ENCODE measurements around the gene NKX6-2.

Gene NKX6-2

GRCh38 chr10:132748545-132749370 lies 37.2 kb downstream of the NKX6-2 start:
- no peaks in the 10 kb centered on the region for H3K4me1 ChIP-seq (ENCODE audit: insufficient read depth, low read length, severe bottlenecking)
- no peaks in the 10 kb centered on the region; the same call in 1 of the 2 replicates for H3K27me3 ChIP-seq (ENCODE audit: insufficient read depth, low read length)
- H2AFZ ChIP-seq (ENCODE audit: low read length) = no peak overlapping the region
- H3K9ac ChIP-seq (ENCODE audit: low read length) = no peak overlapping the region
- H3K4me3 ChIP-seq (ENCODE audit: low read depth, low read length, poor library complexity, severe bottlenecking) = no peak overlapping the region
- H3K9me2 ChIP-seq (ENCODE audit: low read depth, low read length) = no peaks in the 10 kb centered on the region
- no peaks in the 10 kb centered on the region for H3F3A ChIP-seq (ENCODE audit: insufficient read depth, low read length)
- H3K27ac ChIP-seq (ENCODE audit: low read depth, low read length, poor library complexity, severe bottlenecking) = no peak overlapping the region
- H3K9me3 ChIP-seq (ENCODE audit: low read length) = no peaks in the 10 kb centered on the region
- H4K20me1 ChIP-seq (ENCODE audit: insufficient read depth, low read length) = no peaks in the 10 kb centered on the region
- no peaks in the 10 kb centered on the region for H3K36me3 ChIP-seq (ENCODE audit: insufficient read depth, low read length)
- no peak overlapping the region for H3K4me2 ChIP-seq (ENCODE audit: low read length)
- TF ChIP-seq, protein P1, sequence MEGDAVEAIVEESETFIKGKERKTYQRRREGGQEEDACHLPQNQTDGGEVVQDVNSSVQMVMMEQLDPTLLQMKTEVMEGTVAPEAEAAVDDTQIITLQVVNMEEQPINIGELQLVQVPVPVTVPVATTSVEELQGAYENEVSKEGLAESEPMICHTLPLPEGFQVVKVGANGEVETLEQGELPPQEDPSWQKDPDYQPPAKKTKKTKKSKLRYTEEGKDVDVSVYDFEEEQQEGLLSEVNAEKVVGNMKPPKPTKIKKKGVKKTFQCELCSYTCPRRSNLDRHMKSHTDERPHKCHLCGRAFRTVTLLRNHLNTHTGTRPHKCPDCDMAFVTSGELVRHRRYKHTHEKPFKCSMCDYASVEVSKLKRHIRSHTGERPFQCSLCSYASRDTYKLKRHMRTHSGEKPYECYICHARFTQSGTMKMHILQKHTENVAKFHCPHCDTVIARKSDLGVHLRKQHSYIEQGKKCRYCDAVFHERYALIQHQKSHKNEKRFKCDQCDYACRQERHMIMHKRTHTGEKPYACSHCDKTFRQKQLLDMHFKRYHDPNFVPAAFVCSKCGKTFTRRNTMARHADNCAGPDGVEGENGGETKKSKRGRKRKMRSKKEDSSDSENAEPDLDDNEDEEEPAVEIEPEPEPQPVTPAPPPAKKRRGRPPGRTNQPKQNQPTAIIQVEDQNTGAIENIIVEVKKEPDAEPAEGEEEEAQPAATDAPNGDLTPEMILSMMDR (IDR thresholded peaks at IDR 0.05; ENCODE audit: low read length) = no peak
- no peak for TF ChIP-seq EZH2 (IDR thresholded peaks at IDR 0.05; ENCODE audit: borderline replicate concordance, low read length)
- no peaks in the 10 kb centered on the region for H3K79me2 ChIP-seq (ENCODE audit: insufficient read depth, low read length)

DNA sequence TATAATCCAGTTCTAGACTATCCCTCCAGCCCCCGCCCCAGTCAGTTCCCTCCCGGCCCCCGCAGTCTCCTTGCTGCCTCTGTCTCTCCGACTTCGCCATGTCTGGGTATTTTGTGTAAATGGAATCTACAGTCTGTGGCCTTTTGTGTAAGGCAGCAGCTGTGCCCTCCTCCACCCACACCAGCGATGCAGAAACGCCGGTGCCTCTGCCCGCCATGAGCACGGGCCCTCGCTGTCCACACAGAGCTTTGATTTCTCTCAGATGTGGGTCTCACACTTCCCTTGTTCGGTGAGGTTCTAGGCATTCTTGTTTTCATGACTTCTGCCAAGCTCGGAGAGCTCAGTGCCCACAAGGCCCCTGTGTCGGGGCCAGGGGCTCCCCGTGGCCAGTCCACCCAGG lies 37.8 kb downstream of the NKX6-2 start:
- Histone ChIP-seq H3K27ac (ENCODE audit: low read depth, low read length, poor library complexity, severe bottlenecking) (no peak overlapping the region), H3K27me3 (ENCODE audit: insufficient read depth, low read length) (no peaks in the 10 kb centered on the region; the same call in 1 of the 2 replicates), H4K20me1 (ENCODE audit: insufficient read depth, low read length) (no peaks in the 10 kb centered on the region), H3K36me3 (ENCODE audit: insufficient read depth, low read length) (no peaks in the 10 kb centered on the region), H3K9ac (ENCODE audit: low read length) (no peak overlapping the region), H3K4me2 (ENCODE audit: low read length) (no peak overlapping the region), H3F3A (ENCODE audit: insufficient read depth, low read length) (no peaks in the 10 kb centered on the region), H3K4me3 (ENCODE audit: low read depth, low read length, poor library complexity, severe bottlenecking) (no peak overlapping the region), H3K9me3 (ENCODE audit: low read length) (no peaks in the 10 kb centered on the region), H3K79me2 (ENCODE audit: insufficient read depth, low read length) (no peaks in the 10 kb centered on the region), H3K4me1 (ENCODE audit: insufficient read depth, low read length, severe bottlenecking) (no peaks in the 10 kb centered on the region), H3K9me2 (ENCODE audit: low read depth, low read length) (no peaks in the 10 kb centered on the region), H2AFZ (ENCODE audit: low read length) (no peak overlapping the region)
- TF ChIP-seq, protein P1 (IDR thresholded peaks at IDR 0.05; ENCODE audit: low read length) = no peak
- no peak for TF ChIP-seq EZH2 (IDR thresholded peaks at IDR 0.05; ENCODE audit: borderline replicate concordance, low read length)

DNA sequence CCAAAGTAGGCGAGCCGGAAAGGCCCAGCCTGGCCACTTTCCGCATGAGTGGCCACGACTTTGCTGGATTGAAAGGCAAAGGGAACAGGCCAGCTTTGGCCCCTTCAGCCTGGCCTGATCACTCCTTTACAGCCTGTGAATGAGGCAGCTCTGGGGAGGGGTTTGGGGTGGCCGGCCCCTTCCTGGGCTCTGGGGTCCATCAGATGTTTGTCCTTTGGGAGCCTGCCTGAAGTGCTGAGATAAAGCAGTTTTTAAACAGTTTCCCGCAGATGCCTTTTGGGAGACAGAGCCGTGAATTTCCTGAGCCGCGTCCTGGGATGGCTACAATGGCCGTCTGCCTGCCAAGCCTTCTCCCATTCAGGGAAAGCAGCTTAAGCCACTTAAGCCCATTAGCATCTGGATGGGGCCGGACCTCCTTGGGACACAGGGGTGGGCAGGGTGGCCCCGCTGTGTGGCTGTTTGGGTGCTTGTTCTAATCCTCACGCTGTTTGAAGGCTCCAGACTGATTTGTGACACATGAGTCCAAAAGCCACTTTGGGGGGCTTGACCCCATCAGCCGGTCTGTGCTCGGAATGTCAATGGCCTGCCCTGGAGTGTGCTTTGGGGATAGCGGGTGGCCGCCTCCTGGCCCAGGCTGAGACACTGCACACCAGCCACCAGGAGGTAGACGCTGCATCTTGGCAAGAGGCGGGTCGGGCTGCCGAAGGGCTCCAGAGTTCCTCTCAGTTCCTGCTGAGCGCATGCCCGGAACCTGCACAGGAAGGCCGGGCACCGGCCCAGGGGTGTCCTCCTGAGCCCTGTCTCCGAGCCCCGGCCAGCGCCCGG lies 38.9 kb downstream of the NKX6-2 start:
- Histone ChIP-seq H3K79me2 (ENCODE audit: insufficient read depth, low read length) (no peaks in the 10 kb centered on the region), H3F3A (ENCODE audit: insufficient read depth, low read length) (no peaks in the 10 kb centered on the region), H2AFZ (ENCODE audit: low read length) (no peak overlapping the region), H3K9me2 (ENCODE audit: low read depth, low read length) (no peaks in the 10 kb centered on the region), H3K9me3 (ENCODE audit: low read length) (no peaks in the 10 kb centered on the region), H3K36me3 (ENCODE audit: insufficient read depth, low read length) (no peaks in the 10 kb centered on the region), H3K4me3 (ENCODE audit: low read depth, low read length, poor library complexity, severe bottlenecking) (no peak overlapping the region), H3K4me1 (ENCODE audit: insufficient read depth, low read length, severe bottlenecking) (no peaks in the 10 kb centered on the region), H4K20me1 (ENCODE audit: insufficient read depth, low read length) (no peaks in the 10 kb centered on the region), H3K9ac (ENCODE audit: low read length) (no peak overlapping the region), H3K27ac (ENCODE audit: low read depth, low read length, poor library complexity, severe bottlenecking) (no peak overlapping the region), H3K27me3 (ENCODE audit: insufficient read depth, low read length) (no peaks in the 10 kb centered on the region; the same call in 1 of the 2 replicates), H3K4me2 (ENCODE audit: low read length) (no peak overlapping the region)
- TF ChIP-seq, protein P1 (IDR thresholded peaks at IDR 0.05; ENCODE audit: low read length) = no peak
- TF ChIP-seq EZH2 (IDR thresholded peaks at IDR 0.05; ENCODE audit: borderline replicate concordance, low read length) = no peak
